ENCODE data around the gene KLHDC4. TPM values are rescaled to one million over a fixed set of nuclear protein-coding genes. Genes with fewer than 3 reads are reported as not detected.

Gene KLHDC4
- total and polyA plus RNA-seq, 10 of the 15 experiments (the other 5 are each of a cell fraction or from before 2014, with no cell fraction given), result 0.80 to 62.1 (median 32.8) TPM

GRCh38 chr16:87684106-87684677 lies 81.6 kb downstream of the KLHDC4 start:
- ATAC-seq (no peak), DNase-seq (ENCODE audit: low read depth, low spot score) (no peak), FAIRE-seq (no peak)
- CTCF ChIA-PET, result interaction anchor here (1.1 kb wide), 1 partner anchor 19 kb away, joined by 3 read pairs; no protein-coding TSS in a partner anchor
- RAD21 ChIA-PET (ENCODE audit: unreplicated experiment), result no interaction called here
- POLR2A ChIA-PET, result no interaction called here
- SMC1A ChIA-PET (ENCODE audit: uncharacterized antibody, unreplicated experiment), result no interaction called here
- 88% methylated on average over 19 of the region's 24 CpGs for WGBS (ENCODE audit: insufficient coverage, insufficient replicate concordance, low lambda C conversion rate, missing lambda C conversion rate)
- Histone ChIP-seq H3K9ac (ENCODE audit: control insufficient read depth, insufficient read depth, low read length) (no peak overlapping the region), H3K27ac (ENCODE audit: control insufficient read depth, insufficient read depth) (no peak overlapping the region), H3K4me2 (ENCODE audit: control insufficient read depth, insufficient read depth) (no peak overlapping the region), H3K9me3 (replicated peaks; ENCODE audit: control insufficient read depth, insufficient read depth, low read length) (no peaks in the 10 kb centered on the region), H3K36me3 (ENCODE audit: control insufficient read depth in 2 of 2, insufficient read depth in 2 of 2, low read length in 1 of 2) (no peaks in the 10 kb centered on the region), H3K4me3 (no peak overlapping the region), H2AFZ (ENCODE audit: control insufficient read depth, low read depth, low read length) (no peak overlapping the region), H3K79me2 (ENCODE audit: control insufficient read depth, insufficient read depth, low read length) (no peaks in the 10 kb centered on the region), H3K27me3 (replicated peaks in 1 of 2; ENCODE audit: control insufficient read depth in 2 of 2, insufficient read depth in 2 of 2, low read length in 1 of 2) (no peaks in the 10 kb centered on the region), H3K4me1 (ENCODE audit: control insufficient read depth, insufficient read depth, low read length) (peaks cover 5% of the 10 kb centered on the region), H4K20me1 (ENCODE audit: control insufficient read depth, insufficient read depth) (no peaks in the 10 kb centered on the region)
- in situ Hi-C loops (cut with MboI) (no loop called here), intact Hi-C loops (cut with micrococcal nuclease; ENCODE audit: unreplicated experiment) (no loop called here)
- BruUV-seq (replicated peaks), result no TSS peak
- TF ChIP-seq CEBPZ (IDR thresholded peaks at IDR 0.05; ENCODE audit: low read depth, low read length), result no peak
- TF ChIP-seq SRF (IDR thresholded peaks at IDR 0.05; ENCODE audit: low read depth in 2 of 2, low read length in 2 of 2), result no peak
- TF ChIP-seq NRF1 (conservative IDR thresholded peaks at IDR 0.05; ENCODE audit: low read depth, low read length), result no peak
- TF ChIP-seq PKNOX1 (IDR thresholded peaks at IDR 0.05), result no peak

All from GM12878 (cell line).